ENCODE results near the gene PWP2.
"Not testable (repeated sequence)": the region's sequence is repeated elsewhere in the genome, so short reads cannot be mapped to it uniquely, and the experiment has no call there.

The PWP2 gene

GRCh38 chr21:44145616-44146015 lies 38.4 kb downstream of the PWP2 start:
- DNase-seq (ENCODE audit: low read depth, low spot score); in situ Hi-C loops (cut with HindIII; ENCODE audit: low sequenced_read_pairs); H3K4me3 ChIP-seq (ENCODE audit: low read depth, low read length): not testable (repeated sequence)

- H3K4me3 ChIP-seq (ENCODE audit: low read depth, low read length); in situ Hi-C loops (cut with HindIII; ENCODE audit: low sequenced_read_pairs); DNase-seq (ENCODE audit: low read depth, low spot score): not testable (repeated sequence)
Observed at GRCh38 chr21:44147108-44147507, 39.9 kb downstream of the PWP2 start.

GRCh38 chr21:44150255-44150654 lies 43.1 kb downstream of the PWP2 start:
- DNase-seq (ENCODE audit: low read depth, low spot score); in situ Hi-C loops (cut with HindIII; ENCODE audit: low sequenced_read_pairs); H3K4me3 ChIP-seq (ENCODE audit: low read depth, low read length): not testable (repeated sequence)

- DNase-seq (ENCODE audit: low read depth, low spot score), result peak; percentile 1
Observed at GRCh38 chr21:44153214-44153888, 46.2 kb downstream of the PWP2 start.

GRCh38 chr21:44153889-44154228 lies 46.7 kb downstream of the PWP2 start:
- in situ Hi-C loops (cut with HindIII; ENCODE audit: low sequenced_read_pairs); H3K4me3 ChIP-seq (ENCODE audit: low read depth, low read length); DNase-seq (ENCODE audit: low read depth, low spot score): not testable (repeated sequence)

More at GRCh38 chr21:44153214-44153888, 46.2 kb downstream of the PWP2 start:
- H3K4me3 ChIP-seq (ENCODE audit: low read depth, low read length); in situ Hi-C loops (cut with HindIII; ENCODE audit: low sequenced_read_pairs): not testable (repeated sequence)

- in situ Hi-C loops (cut with HindIII; ENCODE audit: low sequenced_read_pairs); H3K4me3 ChIP-seq (ENCODE audit: low read depth, low read length); DNase-seq (ENCODE audit: low read depth, low spot score): not testable (repeated sequence)
Observed at GRCh38 chr21:44154816-44155230, 47.6 kb downstream of the PWP2 start.

GRCh38 chr21:44155231-44155993 lies 48.2 kb downstream of the PWP2 start:
- H3K4me3 ChIP-seq (ENCODE audit: low read depth, low read length); in situ Hi-C loops (cut with HindIII; ENCODE audit: low sequenced_read_pairs); DNase-seq (ENCODE audit: low read depth, low spot score): not testable (repeated sequence)

GRCh38 chr21:44155994-44156380 lies 48.8 kb downstream of the PWP2 start:
- in situ Hi-C loops (cut with HindIII; ENCODE audit: low sequenced_read_pairs); H3K4me3 ChIP-seq (ENCODE audit: low read depth, low read length); DNase-seq (ENCODE audit: low read depth, low spot score): not testable (repeated sequence)

- in situ Hi-C loops (cut with HindIII; ENCODE audit: low sequenced_read_pairs); DNase-seq (ENCODE audit: low read depth, low spot score); H3K4me3 ChIP-seq (ENCODE audit: low read depth, low read length): not testable (repeated sequence)
Observed at GRCh38 chr21:44157439-44158081, 50.4 kb downstream of the PWP2 start.

- DNase-seq (ENCODE audit: low read depth, low spot score); in situ Hi-C loops (cut with HindIII; ENCODE audit: low sequenced_read_pairs); H3K4me3 ChIP-seq (ENCODE audit: low read depth, low read length): not testable (repeated sequence)
Observed at GRCh38 chr21:44158082-44158468, 50.9 kb downstream of the PWP2 start.

- H3K4me3 ChIP-seq (ENCODE audit: low read depth, low read length); DNase-seq (ENCODE audit: low read depth, low spot score); in situ Hi-C loops (cut with HindIII; ENCODE audit: low sequenced_read_pairs): not testable (repeated sequence)
Observed at GRCh38 chr21:44159349-44160297, 52.4 kb downstream of the PWP2 start.

GRCh38 chr21:44160298-44160672 lies 53.1 kb downstream of the PWP2 start:
- DNase-seq (ENCODE audit: low read depth, low spot score); in situ Hi-C loops (cut with HindIII; ENCODE audit: low sequenced_read_pairs); H3K4me3 ChIP-seq (ENCODE audit: low read depth, low read length): not testable (repeated sequence)

- DNase-seq (ENCODE audit: low read depth, low spot score); in situ Hi-C loops (cut with HindIII; ENCODE audit: low sequenced_read_pairs); H3K4me3 ChIP-seq (ENCODE audit: low read depth, low read length): not testable (repeated sequence)
Observed at GRCh38 chr21:44160821-44161220, 53.6 kb downstream of the PWP2 start.

- DNase-seq (ENCODE audit: low read depth, low spot score); in situ Hi-C loops (cut with HindIII; ENCODE audit: low sequenced_read_pairs); H3K4me3 ChIP-seq (ENCODE audit: low read depth, low read length): not testable (repeated sequence)
Observed at GRCh38 chr21:44163167-44163653, 56.0 kb downstream of the PWP2 start.

- in situ Hi-C loops (cut with HindIII; ENCODE audit: low sequenced_read_pairs), result not testable (repeated sequence)
Observed at GRCh38 chr21:44165933-44166332, 58.7 kb downstream of the PWP2 start.

GRCh38 chr21:44167527-44167926 lies 60.3 kb downstream of the PWP2 start:
- H3K4me3 ChIP-seq (ENCODE audit: low read depth, low read length); in situ Hi-C loops (cut with HindIII; ENCODE audit: low sequenced_read_pairs); DNase-seq (ENCODE audit: low read depth, low spot score): not testable (repeated sequence)

More at GRCh38 chr21:44165933-44166332, 58.7 kb downstream of the PWP2 start:
- DNase-seq (ENCODE audit: low read depth, low spot score); H3K4me3 ChIP-seq (ENCODE audit: low read depth, low read length): not testable (repeated sequence)

Data from astrocyte of the spinal cord (primary cell).